CD14-positive monocyte (primary cell): Measurements from ENCODE around the gene HS6ST2. TPM values are rescaled to one million over a fixed set of nuclear protein-coding genes. Genes with fewer than 3 reads are reported as not detected.

Source experiments
- DNase-seq, 3 donors: peaks; one replicate each; pipeline ENCODE4 v3.0.0-alpha.2; 2011 to 2022
- H2AFZ ChIP-seq: 2 replicates; pipeline ENCODE4 v1.6.0; 2012; ENCODE audit warnings: mild to moderate bottlenecking, low read depth, low read length, inconsistent platforms; ENCODE audit not compliant: insufficient read depth, poor library complexity, severe bottlenecking
- H3K27ac ChIP-seq, 2 donors: 1 replicate in 1 of 2; 2 replicates in 1 of 2; pipeline ENCODE4 v1.5.1; 2012 to 2013; ENCODE audit warnings: low read length in 2 of 2, control low read depth in 1 of 2, inconsistent platforms in 1 of 2, low read depth in 1 of 2, mild to moderate bottlenecking in 1 of 2
- H3K27me3 ChIP-seq, 2 donors: one replicate each; pipeline versions ENCODE4 v1.6.0 to v1.6.1; 2011 to 2013; ENCODE audit warnings: low read length in 2 of 2; ENCODE audit not compliant: control insufficient read depth in 2 of 2, insufficient read depth in 2 of 2
- H3K36me3 ChIP-seq, 2 donors: replicated peaks in 1 of 2; 1 replicate in 1 of 2; 2 replicates in 1 of 2; pipeline versions ENCODE4 v1.5.1 to v1.6.1; 2012 to 2013; ENCODE audit warnings: low read length in 2 of 2, control low read depth in 1 of 2, inconsistent platforms in 1 of 2, mild to moderate bottlenecking in 1 of 2; ENCODE audit not compliant: insufficient read depth in 2 of 2, control insufficient read depth in 1 of 2
- H3K4me1 ChIP-seq, 2 donors: 1 replicate in 1 of 2; 2 replicates in 1 of 2; pipeline versions ENCODE4 v1.5.1 to v1.6.1; 2012 to 2013; ENCODE audit warnings: low read length in 2 of 2, control low read depth in 1 of 2, inconsistent platforms in 1 of 2, mild to moderate bottlenecking in 1 of 2, moderate library complexity in 1 of 2; ENCODE audit not compliant: insufficient read depth in 2 of 2, control insufficient read depth in 1 of 2
- H3K4me2 ChIP-seq: replicated peaks from 2 replicates; pipeline ENCODE3; 2012; ENCODE audit warnings: low read length, moderate library complexity, mild to moderate bottlenecking; ENCODE audit not compliant: poor library complexity, severe bottlenecking; ENCODE audit errors: extremely low read depth
- H3K4me3 ChIP-seq, 3 experiments: fragments of 200-600 bp in 1 of 3; sonication (generic) in 1 of 3; replicated peaks in 1 of 3; 1 replicate in 2 of 3; 2 replicates in 1 of 3; pipeline ENCODE4 v1.5.1; 2011 to 2013; ENCODE audit warnings: low read length in 3 of 3, mild to moderate bottlenecking in 3 of 3, control low read depth in 2 of 3, low read depth in 2 of 3, inconsistent platforms in 1 of 3, moderate library complexity in 1 of 3
- H3K79me2 ChIP-seq: 2 replicates; pipeline ENCODE4 v1.6.0; 2012; ENCODE audit warnings: mild to moderate bottlenecking, control low read depth, inconsistent platforms, low read length, moderate library complexity; ENCODE audit not compliant: insufficient read depth
- H3K9ac ChIP-seq: 2 replicates; pipeline ENCODE4 v1.6.0; 2017; ENCODE audit warnings: low read length, mild to moderate bottlenecking; ENCODE audit not compliant: insufficient read depth, poor library complexity, severe bottlenecking
- H3K9me3 ChIP-seq, 2 donors: replicated peaks in 1 of 2; 1 replicate in 1 of 2; 2 replicates in 1 of 2; pipeline versions ENCODE4 v1.5.1 to v1.6.1; 2012 to 2013; ENCODE audit warnings: low read length in 2 of 2, control low read depth in 1 of 2; ENCODE audit not compliant: control insufficient read depth in 1 of 2, insufficient read depth in 1 of 2
- H4K20me1 ChIP-seq: 2 replicates; pipeline ENCODE4 v1.6.0; 2012; ENCODE audit warnings: mild to moderate bottlenecking, low read length, control low read depth, moderate library complexity; ENCODE audit not compliant: insufficient read depth
- H3K27ac Mint-ChIP-seq, 7 donors: one replicate each; pipeline ENCODE4 v1.8.0; 2020; ENCODE audit warnings: mild to moderate bottlenecking in 7 of 7, mixed read lengths in 7 of 7, moderate library complexity in 6 of 7, inconsistent platforms in 2 of 7
- H3K27me3 Mint-ChIP-seq, 3 donors: one replicate each; pipeline ENCODE4 v1.8.0; 2021 to 2022; ENCODE audit warnings: low read depth in 3 of 3, mild to moderate bottlenecking in 3 of 3, mixed read lengths in 3 of 3, moderate library complexity in 3 of 3, inconsistent platforms in 1 of 3
- H3K36me3 Mint-ChIP-seq, 2 donors: one replicate each; pipeline ENCODE4 v1.8.0; 2020; ENCODE audit warnings: mixed read lengths in 2 of 2, inconsistent platforms in 1 of 2, mild to moderate bottlenecking in 1 of 2
- H3K4me1 Mint-ChIP-seq: one replicate; pipeline ENCODE4 v1.8.0; 2020; ENCODE audit warnings: mild to moderate bottlenecking, mixed read lengths
- H3K4me3 Mint-ChIP-seq, 2 donors: one replicate each; pipeline ENCODE4 v1.8.0; 2020; ENCODE audit warnings: mild to moderate bottlenecking in 2 of 2, mixed read lengths in 2 of 2, moderate library complexity in 1 of 2
- H3K9me3 Mint-ChIP-seq, 7 donors: one replicate each; pipeline ENCODE4 v1.8.0; 2020 to 2022; ENCODE audit warnings: mixed read lengths in 7 of 7, mild to moderate bottlenecking in 6 of 7, moderate library complexity in 6 of 7, inconsistent platforms in 2 of 7
- CTCF ChIP-seq: fragments of 200-600 bp; IDR thresholded peaks from one replicate; pipeline ENCODE4 v1.8.0; 2022; ENCODE audit warnings: antibody characterized with exemption, mild to moderate bottlenecking
- WGBS: methylation state at CpG from one replicate; pipeline ENCODE4 v1.1.5; 2013; ENCODE audit warnings: missing lambda C conversion rate; ENCODE audit not compliant: insufficient coverage; 5-methylcytosine and 5-hydroxymethylcytosine counted together
- intact Hi-C, 2 donors: fragments of 100-400 bp; cut with micrococcal nuclease; formaldehyde crosslinking; loops; one replicate each; pipeline versions ENCODE4 v1.15.0 to v1.15.1; 2023
- polyA plus RNA-seq, 3 donors: library from polyadenylated mRNA; depleted of rRNA in 1 of 3; unstranded in 2 of 3; stranded (reverse) in 1 of 3; fragments of 300-500 nt in 2 of 3; fragments of >200 nt in 1 of 3; fragmentation: Illumina TruSeq in 2 of 3; gene quantifications; 1 replicate in 2 of 3; 2 replicates in 1 of 3; pipeline ENCODE4 v1.2.3, GENCODE V29; 2012 to 2021

The HS6ST2 gene
- polyA plus RNA-seq, 3 donors = not detected

GRCh38 chrX:132594129-132594528, 364.3 kb downstream of the HS6ST2 start:
- WGBS = no CpG with 5 or more reads among the region's 5 CpGs
- Mint-ChIP-seq H3K9me3 (no peaks in the 10 kb centered on the region), H3K36me3 (no peaks in the 10 kb centered on the region), H3K27ac (no peak overlapping the region), H3K27me3 (peaks cover 0 to 11% (median 2%) of the 10 kb centered on the region in 3 donors), H3K4me1 (no peaks in the 10 kb centered on the region), H3K4me3 (no peak overlapping the region)
- intact Hi-C loops = no loop called here
- Histone ChIP-seq H3K9ac (no peak overlapping the region), H3K27ac (no peak overlapping the region), H3K36me3 (no peaks in the 10 kb centered on the region), H3K4me1 (no peaks in the 10 kb centered on the region), H2AFZ (no peak overlapping the region), H3K4me2 (no peak overlapping the region), H3K4me3 (no peak overlapping the region), H3K27me3 (peaks cover 0 to 9% of the 10 kb centered on the region in 2 donors), H3K79me2 (no peaks in the 10 kb centered on the region), H3K9me3 (no peaks in the 10 kb centered on the region), H4K20me1 (no peaks in the 10 kb centered on the region)
- TF ChIP-seq CTCF = no peak
- no peak for DNase-seq

- H3K79me2 ChIP-seq = no peaks in the 10 kb centered on the region
- DNase-seq = no peak
- H3K9ac ChIP-seq = no peak overlapping the region
- Mint-ChIP-seq H3K9me3 (no peaks in the 10 kb centered on the region), H3K27me3 (peaks cover 0 to 7% (median 2%) of the 10 kb centered on the region in 3 donors), H3K36me3 (no peaks in the 10 kb centered on the region), H3K4me3 (no peak overlapping the region), H3K27ac (no peak overlapping the region), H3K4me1 (no peaks in the 10 kb centered on the region)
- no peaks in the 10 kb centered on the region for H3K9me3 ChIP-seq
- H3K36me3 ChIP-seq = no peaks in the 10 kb centered on the region
- H3K4me1 ChIP-seq = no peaks in the 10 kb centered on the region
- 17% methylated on average over 1 of the region's 2 CpGs for WGBS
- no peak overlapping the region for H3K27ac ChIP-seq
- peaks cover 0 to 9% of the 10 kb centered on the region in 2 donors for H3K27me3 ChIP-seq
- H2AFZ ChIP-seq = no peak overlapping the region
- H3K4me2 ChIP-seq = no peak overlapping the region
- no peak overlapping the region for H3K4me3 ChIP-seq
- TF ChIP-seq CTCF = no peak
- intact Hi-C loops = no loop called here
- no peaks in the 10 kb centered on the region for H4K20me1 ChIP-seq
Observed at GRCh38 chrX:132592880-132593279, 365.5 kb downstream of the HS6ST2 start.
